Measurements from ENCODE around the gene RNF26. TPM values are rescaled to one million over a fixed set of nuclear protein-coding genes. Genes with fewer than 3 reads are reported as not detected.

Gene RNF26
- total and polyA plus RNA-seq, 2 of the 4 experiments (the other 2 are of a cell fraction), result 3.4 to 36.7 TPM

- H3K56ac ChIP-seq (ENCODE audit: extremely low read depth, insufficient read depth, low read length), result no peak overlapping the region
- no peak overlapping the region for H3K4me3 ChIP-seq (ENCODE audit: insufficient read depth, low read depth, low read length)
- 0 out of 3 replicates have a peak overlapping the region, but pooled peaks have one; percentile 20 for H2BK15ac ChIP-seq (ENCODE audit: low read depth, low read length)
- intact Hi-C loops (cut with micrococcal nuclease), result no loop called here
- H2BK120ac ChIP-seq (ENCODE audit: low read depth, low read length), result no peak overlapping the region
- no peaks in the 10 kb centered on the region for H3K27me3 ChIP-seq (ENCODE audit: control insufficient read depth, insufficient read depth, low read length)
- peaks cover 8% of the 10 kb centered on the region for H3K4me1 ChIP-seq (ENCODE audit: control insufficient read depth, insufficient read depth, low read length)
- H3K18ac ChIP-seq (ENCODE audit: low read depth, low read length), result no peak overlapping the region
- 0 out of 4 replicates have a peak overlapping the region, but pooled peaks of 1 of the 2 experiments have one; percentile 16 for H4K8ac ChIP-seq (ENCODE audit: low read depth in 2 of 2, low read length in 2 of 2)
- H3K9ac ChIP-seq (ENCODE audit: low read depth, low read length), result no peak overlapping the region
- H3K14ac ChIP-seq (replicated peaks; ENCODE audit: low read depth, low read length), result no peak overlapping the region; the same call in 1 of the 2 replicates
- H3K9me3 ChIP-seq (ENCODE audit: control insufficient read depth, insufficient read depth, low read length), result no peaks in the 10 kb centered on the region
- peaks cover 49% of the 10 kb centered on the region for H3K36me3 ChIP-seq (ENCODE audit: control insufficient read depth, insufficient read depth, low read length)
- H3K79me1 ChIP-seq (ENCODE audit: low read depth in 1 of 2, low read length in 2 of 2), result peaks cover 11 to 39% of the 10 kb centered on the region in 2 experiments; a peak in 2 of 4 replicates
- peak overlapping the region; percentile 56 for H2AK9ac ChIP-seq (replicated peaks; ENCODE audit: low read depth, low read length, poor library complexity)
- WGBS, 2 experiments (ENCODE audit: extremely low coverage in 2 of 2, insufficient read length in 1 of 2), result no CpG with 5 or more reads among the region's 5 CpGs
- H3K4me2 ChIP-seq (ENCODE audit: low read depth, low read length), result no peak overlapping the region
- BruUV-seq (replicated peaks), result no TSS peak
- H4K91ac ChIP-seq (ENCODE audit: insufficient read depth, low read depth, low read length), result no peak overlapping the region
- in situ Hi-C loops (cut with MboI; ENCODE audit: low sequenced_read_pairs), result no loop called here
- peak overlapping the region; percentile 34; the same call in 1 of the 2 replicates for H2AK5ac ChIP-seq (ENCODE audit: low read depth, low read length)
- TF ChIP-seq SMC3 (IDR thresholded peaks at IDR 0.05; ENCODE audit: low read depth, low read length) (no peak), CEBPB (IDR thresholded peaks at IDR 0.05; ENCODE audit: low read depth, low read length) (peak; percentile 74)
- ChIA-PET CTCF (interaction anchor here (0.9 to 1.1 kb wide), 2 partner anchors 9 to 34 kb away, joined by 4 read pairs; no protein-coding TSS in a partner anchor), POLR2A (ENCODE audit: unreplicated experiment) (no interaction called here)
- H2BK5ac ChIP-seq (ENCODE audit: low read depth, low read length, poor library complexity, severe bottlenecking), result peak overlapping the region; percentile 1
- peak overlapping the region; percentile 11; the same call in 1 of the 2 replicates for H3K27ac ChIP-seq (ENCODE audit: insufficient read depth, low read length)
- H4K5ac ChIP-seq (ENCODE audit: low read depth, low read length), result no peak overlapping the region
- H4K20me1 ChIP-seq (ENCODE audit: insufficient read depth, low read length), result peaks cover 7% of the 10 kb centered on the region
- H2BK20ac ChIP-seq (ENCODE audit: low read depth, low read length), result no peak overlapping the region
- ATAC-seq (ENCODE audit: low read depth) (peak; percentile 55), DNase-seq (peak; percentile 42)
- H2AFZ ChIP-seq (replicated peaks; ENCODE audit: low read length, poor library complexity), result peak overlapping the region; percentile 23
- H3K9me1 ChIP-seq (ENCODE audit: insufficient read depth, low read length), result peaks cover 13% of the 10 kb centered on the region
- H3K4ac ChIP-seq (ENCODE audit: low read depth, low read length), result peak overlapping the region; percentile 49
- dilution Hi-C loops (cut with HindIII; ENCODE audit: low sequenced_read_pairs, unreplicated experiment), result no loop called here
- no peak overlapping the region for H3K23ac ChIP-seq (ENCODE audit: low read depth, low read length)
Observed at GRCh38 chr11:119306373-119306890, 27.9 kb upstream of the RNF26 start.

Measured in IMR-90 (cell line).